ENCODE data around the gene FCHSD2. TPM values are rescaled to one million over a fixed set of nuclear protein-coding genes. Genes with fewer than 3 reads are reported as not detected.

The FCHSD2 gene
- total and polyA plus RNA-seq, 9 of the 15 experiments (the other 6 are each of a cell fraction or from before 2014, with no cell fraction given) = 1.8 to 14.7 (median 6.4) TPM

DNA sequence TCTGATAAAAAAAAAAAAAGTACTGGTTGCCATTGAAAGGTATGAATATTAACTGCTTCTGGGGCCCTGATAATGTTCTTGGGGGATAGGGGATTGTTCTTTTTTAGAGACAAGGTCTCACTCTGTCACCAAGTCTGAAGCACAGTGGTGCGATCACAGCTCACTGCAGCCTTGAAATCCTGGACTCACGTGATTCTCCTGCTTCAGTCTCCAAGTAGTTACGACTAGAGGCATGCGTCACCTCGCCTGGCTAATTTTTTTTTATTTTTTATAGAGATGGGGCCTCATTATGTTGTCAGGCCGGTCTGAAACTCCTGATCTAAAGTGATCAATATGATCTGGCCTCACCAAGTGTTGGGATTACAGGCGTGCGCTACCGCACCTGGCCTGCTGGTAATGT, 63.5 kb downstream of the FCHSD2 start:
- POLR2A ChIA-PET = interaction anchor here (0.7 to 1.3 kb wide), 3 partner anchors 8 to 401 kb away, joined by 3 to 6 read pairs (median 3); no protein-coding TSS in a partner anchor
- CTCF ChIA-PET (ENCODE audit: low intra/inter-chr PET ratio) = no interaction called here

GRCh38 chr11:73077454-73077853, 64.7 kb downstream of the FCHSD2 start:
- TF ChIP-seq ZNF146 (CRISPR knock-in tag; IDR thresholded peaks at IDR 0.05; ENCODE audit: unreplicated experiment) (peak; percentile 63), RBM25 (IDR thresholded peaks at IDR 0.05; ENCODE audit: low read depth, low read length, severe bottlenecking) (peak; percentile 4)
- TF ChIP-seq, protein P1, sequence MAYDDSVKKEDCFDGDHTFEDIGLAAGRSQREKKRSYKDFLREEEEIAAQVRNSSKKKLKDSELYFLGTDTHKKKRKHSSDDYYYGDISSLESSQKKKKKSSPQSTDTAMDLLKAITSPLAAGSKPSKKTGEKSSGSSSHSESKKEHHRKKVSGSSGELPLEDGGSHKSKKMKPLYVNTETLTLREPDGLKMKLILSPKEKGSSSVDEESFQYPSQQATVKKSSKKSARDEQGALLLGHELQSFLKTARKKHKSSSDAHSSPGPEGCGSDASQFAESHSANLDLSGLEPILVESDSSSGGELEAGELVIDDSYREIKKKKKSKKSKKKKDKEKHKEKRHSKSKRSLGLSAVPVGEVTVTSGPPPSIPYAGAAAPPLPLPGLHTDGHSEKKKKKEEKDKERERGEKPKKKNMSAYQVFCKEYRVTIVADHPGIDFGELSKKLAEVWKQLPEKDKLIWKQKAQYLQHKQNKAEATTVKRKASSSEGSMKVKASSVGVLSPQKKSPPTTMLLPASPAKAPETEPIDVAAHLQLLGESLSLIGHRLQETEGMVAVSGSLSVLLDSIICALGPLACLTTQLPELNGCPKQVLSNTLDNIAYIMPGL (CRISPR knock-in tag; IDR thresholded peaks at IDR 0.05) = no peak
- ATAC-seq (no peak), FAIRE-seq (no peak), DNase-seq (ENCODE audit: extremely low read depth in 1 of 4, low spot score in 3 of 4) (no peak)
- H3K4me2 ChIP-seq (ENCODE audit: insufficient read depth, low read length) = no peak overlapping the region
- ChIA-PET CTCF (ENCODE audit: low intra/inter-chr PET ratio) (no interaction called here), POLR2A (interaction anchor here (0.6 to 1.3 kb wide), 2 partner anchors 9 to 27 kb away, joined by 3 read pairs; no protein-coding TSS in a partner anchor)
- no peaks in the 10 kb centered on the region for H3K79me2 ChIP-seq (ENCODE audit: control insufficient read depth, insufficient read depth, low read length)
- no peaks in the 10 kb centered on the region for H3K36me3 ChIP-seq (ENCODE audit: control insufficient read depth, insufficient read depth, low read length)
- no peaks in the 10 kb centered on the region; the same call in 1 of the 2 replicates for H3K9me3 ChIP-seq (replicated peaks; ENCODE audit: control insufficient read depth, insufficient read depth, low read depth, low read length)
- H3K4me3 ChIP-seq = no peak overlapping the region
- H3K27ac ChIP-seq (ENCODE audit: extremely low read depth, low read depth, low read length) = no peak overlapping the region
- H3K4me1 ChIP-seq (replicated peaks in 1 of 2; ENCODE audit: control insufficient read depth in 2 of 2, insufficient read depth in 2 of 2, low read length in 2 of 2) = no peaks in the 10 kb centered on the region
- no peaks in the 10 kb centered on the region for H4K20me1 ChIP-seq (replicated peaks; ENCODE audit: control insufficient read depth, insufficient read depth, low read length)
- H3K27me3 ChIP-seq (ENCODE audit: control insufficient read depth in 2 of 2, insufficient read depth in 2 of 2, low read length in 2 of 2) = no peaks in the 10 kb centered on the region
- in situ Hi-C loops (cut with MboI) = no loop called here
- no peak overlapping the region for H3K9ac ChIP-seq (ENCODE audit: insufficient read depth in 1 of 2, low read depth in 2 of 2, low read length in 2 of 2)
- H2AFZ ChIP-seq (ENCODE audit: low read depth, low read length) = no peak overlapping the region
- no TSS peak for BruUV-seq (replicated peaks)
- intact Hi-C loops (cut with micrococcal nuclease) = no loop called here
- H3K9me1 ChIP-seq (ENCODE audit: control insufficient read depth, insufficient read depth, low read length) = no peaks in the 10 kb centered on the region

More for the DNA sequence above, 63.5 kb downstream of the FCHSD2 start:
- no peak for DNase-seq (ENCODE audit: extremely low read depth in 1 of 4, low spot score in 3 of 4)
- Histone ChIP-seq H3K27me3 (ENCODE audit: control insufficient read depth in 2 of 2, insufficient read depth in 2 of 2, low read length in 2 of 2) (no peaks in the 10 kb centered on the region), H3K36me3 (ENCODE audit: control insufficient read depth, insufficient read depth, low read length) (no peaks in the 10 kb centered on the region), H3K9ac (ENCODE audit: insufficient read depth in 1 of 2, low read depth in 2 of 2, low read length in 2 of 2) (no peak overlapping the region), H3K4me1 (replicated peaks in 1 of 2; ENCODE audit: control insufficient read depth in 2 of 2, insufficient read depth in 2 of 2, low read length in 2 of 2) (no peaks in the 10 kb centered on the region), H2AFZ (ENCODE audit: low read depth, low read length) (no peak overlapping the region), H3K79me2 (ENCODE audit: control insufficient read depth, insufficient read depth, low read length) (no peaks in the 10 kb centered on the region), H3K4me2 (ENCODE audit: insufficient read depth, low read length) (no peak overlapping the region), H3K9me1 (ENCODE audit: control insufficient read depth, insufficient read depth, low read length) (no peaks in the 10 kb centered on the region), H3K27ac (ENCODE audit: extremely low read depth, low read depth, low read length) (no peak overlapping the region), H4K20me1 (replicated peaks; ENCODE audit: control insufficient read depth, insufficient read depth, low read length) (no peaks in the 10 kb centered on the region), H3K4me3 (no peak overlapping the region), H3K9me3 (replicated peaks; ENCODE audit: control insufficient read depth, insufficient read depth, low read depth, low read length) (no peaks in the 10 kb centered on the region; the same call in 1 of the 2 replicates)
- WGBS (ENCODE audit: insufficient coverage, low coverage, missing lambda C conversion rate) = 87% methylated on average over 9 of the region's 9 CpGs
- no peak for ATAC-seq
- TF ChIP-seq CBX2 (IDR thresholded peaks at IDR 0.05; ENCODE audit: insufficient read depth, low read length, poor library complexity, severe bottlenecking) = no peak
- no peak for TF ChIP-seq CREBBP (IDR thresholded peaks at IDR 0.05; ENCODE audit: low read depth, low read length)
- TF ChIP-seq SMARCC2 (IDR thresholded peaks at IDR 0.05; ENCODE audit: low read depth) = no peak
- no peak for TF ChIP-seq NCOA6 (IDR thresholded peaks at IDR 0.05)
- no peak for TF ChIP-seq SNRNP70 (optimal IDR thresholded peaks at IDR 0.05; ENCODE audit: low read depth, low read length)
- TF ChIP-seq FOXP1 (CRISPR knock-in tag; IDR thresholded peaks at IDR 0.05) = no peak
- TF ChIP-seq SRF (CRISPR knock-in tag; IDR thresholded peaks at IDR 0.05) = no peak
- TF ChIP-seq HNRNPK (IDR thresholded peaks at IDR 0.05; ENCODE audit: low read depth, low read length, poor library complexity, severe bottlenecking) = no peak
- no peak for TF ChIP-seq GATAD2B (IDR thresholded peaks at IDR 0.05; ENCODE audit: borderline replicate concordance)
- TF ChIP-seq NUFIP1 (IDR thresholded peaks at IDR 0.05; ENCODE audit: partially characterized antibody) = no peak
- no peak for TF ChIP-seq BHLHE40 (IDR thresholded peaks at IDR 0.05; ENCODE audit: low read length)
- BruUV-seq (replicated peaks) = no TSS peak
- intact Hi-C loops (cut with micrococcal nuclease) (no loop called here), in situ Hi-C loops (cut with MboI) (no loop called here)
- FAIRE-seq = no peak

Data from K562 (cell line).